C4-2B (cell line): ENCODE results near the gene C4A.

Experiments
- ZFX ChIP-seq: fragments of 450-650 bp; IDR thresholded peaks from 2 replicates; pipeline ENCODE4 v1.6.1; 2017
- TF ChIP-seq, protein P1 (sequence below): fragments of 450-650 bp; conservative IDR thresholded peaks from 2 replicates; pipeline ENCODE4 v1.5.1; 2017; ENCODE audit warnings: mild to moderate bottlenecking

DNA sequence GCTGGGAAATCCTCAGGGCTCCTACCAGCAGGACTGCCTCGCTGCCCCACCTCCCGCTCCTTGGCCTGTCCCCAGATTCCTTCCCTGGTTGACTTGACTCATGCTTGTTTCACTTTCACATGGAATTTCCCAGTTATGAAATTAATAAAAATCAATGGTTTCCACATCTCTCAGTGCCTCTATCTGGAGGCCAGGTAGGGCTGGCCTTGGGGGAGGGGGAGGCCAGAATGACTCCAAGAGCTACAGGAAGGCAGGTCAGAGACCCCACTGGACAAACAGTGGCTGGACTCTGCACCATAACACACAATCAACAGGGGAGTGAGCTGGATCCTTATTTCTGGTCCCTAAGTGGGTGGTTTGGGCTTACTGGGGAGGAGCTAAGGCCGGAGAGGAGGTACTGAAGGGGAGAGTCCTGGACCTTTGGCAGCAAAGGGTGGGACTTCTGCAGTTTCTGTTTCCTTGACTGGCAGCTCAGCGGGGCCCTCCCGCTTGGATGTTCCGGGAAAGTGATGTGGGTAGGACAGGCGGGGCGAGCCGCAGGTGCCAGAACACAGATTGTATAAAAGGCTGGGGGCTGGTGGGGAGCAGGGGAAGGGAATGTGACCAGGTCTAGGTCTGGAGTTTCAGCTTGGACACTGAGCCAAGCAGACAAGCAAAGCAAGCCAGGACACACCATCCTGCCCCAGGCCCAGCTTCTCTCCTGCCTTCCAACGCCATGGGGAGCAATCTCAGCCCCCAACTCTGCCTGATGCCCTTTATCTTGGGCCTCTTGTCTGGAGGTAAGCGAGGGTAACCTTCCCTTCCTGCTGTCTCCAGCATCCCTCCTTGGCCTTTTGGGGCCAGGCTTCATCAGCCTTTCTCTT, 36.1 kb upstream of the C4A start, which contains the start of gene CFB:
- TF ChIP-seq, protein P1, sequence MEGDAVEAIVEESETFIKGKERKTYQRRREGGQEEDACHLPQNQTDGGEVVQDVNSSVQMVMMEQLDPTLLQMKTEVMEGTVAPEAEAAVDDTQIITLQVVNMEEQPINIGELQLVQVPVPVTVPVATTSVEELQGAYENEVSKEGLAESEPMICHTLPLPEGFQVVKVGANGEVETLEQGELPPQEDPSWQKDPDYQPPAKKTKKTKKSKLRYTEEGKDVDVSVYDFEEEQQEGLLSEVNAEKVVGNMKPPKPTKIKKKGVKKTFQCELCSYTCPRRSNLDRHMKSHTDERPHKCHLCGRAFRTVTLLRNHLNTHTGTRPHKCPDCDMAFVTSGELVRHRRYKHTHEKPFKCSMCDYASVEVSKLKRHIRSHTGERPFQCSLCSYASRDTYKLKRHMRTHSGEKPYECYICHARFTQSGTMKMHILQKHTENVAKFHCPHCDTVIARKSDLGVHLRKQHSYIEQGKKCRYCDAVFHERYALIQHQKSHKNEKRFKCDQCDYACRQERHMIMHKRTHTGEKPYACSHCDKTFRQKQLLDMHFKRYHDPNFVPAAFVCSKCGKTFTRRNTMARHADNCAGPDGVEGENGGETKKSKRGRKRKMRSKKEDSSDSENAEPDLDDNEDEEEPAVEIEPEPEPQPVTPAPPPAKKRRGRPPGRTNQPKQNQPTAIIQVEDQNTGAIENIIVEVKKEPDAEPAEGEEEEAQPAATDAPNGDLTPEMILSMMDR, result no peak
- TF ChIP-seq ZFX, result no peak
